ENCODE data around the gene NPFF. TPM values are rescaled to one million over a fixed set of nuclear protein-coding genes. Genes with fewer than 3 reads are reported as not detected.

The NPFF gene
- total and polyA plus RNA-seq, 2 donors (not counting 3 experiments of a cell fraction or from before 2014, with no cell fraction given), result not detected

GRCh38 chr12:53479331-53479730 is 28.0 kb downstream of the NPFF start:
- Histone ChIP-seq H3K9me1 (replicated peaks; ENCODE audit: control insufficient read depth, extremely low read depth, insufficient read depth, low read length) (no peaks in the 10 kb centered on the region), H4K20me1 (replicated peaks; ENCODE audit: control insufficient read depth, extremely low read depth, insufficient read depth, low read length) (peaks cover 8% of the 10 kb centered on the region), H3K27ac (ENCODE audit: insufficient read depth, low read depth, low read length) (no peak overlapping the region), H3K27me3 (ENCODE audit: control insufficient read depth in 2 of 2, insufficient read depth in 2 of 2, low read length in 2 of 2) (no peaks in the 10 kb centered on the region), H2AFZ (ENCODE audit: low read depth, low read length) (no peak overlapping the region), H3K9ac (replicated peaks; ENCODE audit: extremely low read depth, insufficient read depth, low read length) (no peak overlapping the region), H3K9me3 (replicated peaks; ENCODE audit: control insufficient read depth, insufficient read depth, low read length) (no peaks in the 10 kb centered on the region), H3K4me2 (ENCODE audit: insufficient read depth, low read length) (no peak overlapping the region), H3K4me3 (replicated peaks in 1 of 3; ENCODE audit: insufficient read depth in 1 of 3, low read depth in 1 of 3, low read length in 3 of 3) (no peak overlapping the region), H3K79me2 (ENCODE audit: control insufficient read depth, insufficient read depth, low read length) (peaks cover 28% of the 10 kb centered on the region), H3K36me3 (ENCODE audit: control insufficient read depth in 2 of 2, extremely low read depth in 1 of 2, insufficient read depth in 2 of 2, low read length in 2 of 2) (peaks cover 53 to 67% of the 10 kb centered on the region in 2 experiments), H3K4me1 (ENCODE audit: control insufficient read depth, extremely low read depth, insufficient read depth, low read length) (no peaks in the 10 kb centered on the region)
- dilution Hi-C loops (cut with MboI; ENCODE audit: extremely low pct_ligation_motif_present, low sequenced_read_pairs) (no loop called here), intact Hi-C loops (cut with micrococcal nuclease) (no loop called here)
- ChIA-PET CTCF (interaction anchor here (5.6 kb wide), 1 partner anchor 30 kb away, joined by 48 read pairs; the partner anchor contains the start of gene NPFF), POLR2A (interaction anchor here (1.5 kb wide), 1 partner anchor 12 kb away, joined by 6 read pairs; no protein-coding TSS in a partner anchor)
- TSS peak; percentile 48 for BruUV-seq (replicated peaks)
- no peak for TF ChIP-seq MAX (IDR thresholded peaks at IDR 0.05; ENCODE audit: insufficient read depth, insufficient read length)
- no peak for TF ChIP-seq EZH2 (IDR thresholded peaks at IDR 0.05; ENCODE audit: borderline replicate concordance, low read depth, low read length, severe bottlenecking)
- no peak for TF ChIP-seq MYC (IDR thresholded peaks at IDR 0.05; ENCODE audit: low read depth, low read length)
- no peak for TF ChIP-seq GATA2 (IDR thresholded peaks at IDR 0.05; ENCODE audit: insufficient read depth, insufficient read length, low read depth, low read length)
- TF ChIP-seq POLR2AphosphoS5 (IDR thresholded peaks at IDR 0.05; ENCODE audit: insufficient read depth, low read depth, low read length), result no peak
- no peak for TF ChIP-seq JUN (IDR thresholded peaks at IDR 0.05; ENCODE audit: borderline replicate concordance, insufficient read depth, insufficient read length, low read depth)
- TF ChIP-seq FOS (IDR thresholded peaks at IDR 0.05; ENCODE audit: borderline replicate concordance, insufficient read depth, low read length), result no peak
- no peak for TF ChIP-seq CTCF (IDR thresholded peaks at IDR 0.05; ENCODE audit: extremely low read depth in 1 of 2, insufficient read depth in 1 of 2, low read depth in 1 of 2, low read length in 2 of 2)
- no peak for TF ChIP-seq POLR2A (IDR thresholded peaks at IDR 0.05; ENCODE audit: low read depth, low read length)
- no peak for FAIRE-seq
- no peak for DNase-seq (ENCODE audit: low read depth, low spot score)

Measured in endothelial cell of umbilical vein (primary cell).